Ishikawa (cell line): ENCODE measurements around the gene ASIC2.

Experiments
- CEBPB ChIP-seq: IDR thresholded peaks from 2 replicates; pipeline ENCODE4 v1.6.1; 2012
- CREB1 ChIP-seq: IDR thresholded peaks from 2 replicates; pipeline ENCODE4 v1.6.1; 2012; ENCODE audit warnings: low read depth
- EGR1 ChIP-seq: IDR thresholded peaks from 2 replicates; pipeline ENCODE4 v1.6.1; 2012
- EP300 ChIP-seq: IDR thresholded peaks from 2 replicates; pipeline ENCODE4 v1.6.1; 2012; ENCODE audit warnings: borderline replicate concordance
- FOXM1 ChIP-seq: IDR thresholded peaks from 2 replicates; pipeline ENCODE4 v1.6.1; 2012; ENCODE audit warnings: low read depth, borderline replicate concordance
- NFIC ChIP-seq: IDR thresholded peaks from 2 replicates; pipeline ENCODE4 v1.6.1; 2012
- RAD21 ChIP-seq: IDR thresholded peaks from 2 replicates; pipeline ENCODE4 v1.6.1; 2012; ENCODE audit warnings: low read depth
- REST ChIP-seq: IDR thresholded peaks from 2 replicates; pipeline ENCODE4 v1.6.1; 2012; ENCODE audit warnings: low read depth, mild to moderate bottlenecking
- TAF1 ChIP-seq: IDR thresholded peaks from 2 replicates; pipeline ENCODE4 v1.6.1; 2012; ENCODE audit warnings: low read depth, mild to moderate bottlenecking
- TCF12 ChIP-seq: IDR thresholded peaks from 2 replicates; pipeline ENCODE4 v1.6.1; 2012; ENCODE audit warnings: low read depth
- TEAD4 ChIP-seq: IDR thresholded peaks from 2 replicates; pipeline ENCODE4 v1.6.1; 2012
- YY1 ChIP-seq: IDR thresholded peaks from 2 replicates; pipeline ENCODE4 v1.6.1; 2012; ENCODE audit warnings: low read depth
- ZBTB7A ChIP-seq: IDR thresholded peaks from 2 replicates; pipeline ENCODE4 v1.6.1; 2012; ENCODE audit warnings: low read depth
- TF ChIP-seq, protein P1 (sequence below): IDR thresholded peaks from 2 replicates; pipeline ENCODE4 v1.6.1; 2012
- TF ChIP-seq, protein P2 (sequence below): IDR thresholded peaks from 2 replicates; pipeline ENCODE4 v1.6.1; 2012

Gene ASIC2

DNA sequence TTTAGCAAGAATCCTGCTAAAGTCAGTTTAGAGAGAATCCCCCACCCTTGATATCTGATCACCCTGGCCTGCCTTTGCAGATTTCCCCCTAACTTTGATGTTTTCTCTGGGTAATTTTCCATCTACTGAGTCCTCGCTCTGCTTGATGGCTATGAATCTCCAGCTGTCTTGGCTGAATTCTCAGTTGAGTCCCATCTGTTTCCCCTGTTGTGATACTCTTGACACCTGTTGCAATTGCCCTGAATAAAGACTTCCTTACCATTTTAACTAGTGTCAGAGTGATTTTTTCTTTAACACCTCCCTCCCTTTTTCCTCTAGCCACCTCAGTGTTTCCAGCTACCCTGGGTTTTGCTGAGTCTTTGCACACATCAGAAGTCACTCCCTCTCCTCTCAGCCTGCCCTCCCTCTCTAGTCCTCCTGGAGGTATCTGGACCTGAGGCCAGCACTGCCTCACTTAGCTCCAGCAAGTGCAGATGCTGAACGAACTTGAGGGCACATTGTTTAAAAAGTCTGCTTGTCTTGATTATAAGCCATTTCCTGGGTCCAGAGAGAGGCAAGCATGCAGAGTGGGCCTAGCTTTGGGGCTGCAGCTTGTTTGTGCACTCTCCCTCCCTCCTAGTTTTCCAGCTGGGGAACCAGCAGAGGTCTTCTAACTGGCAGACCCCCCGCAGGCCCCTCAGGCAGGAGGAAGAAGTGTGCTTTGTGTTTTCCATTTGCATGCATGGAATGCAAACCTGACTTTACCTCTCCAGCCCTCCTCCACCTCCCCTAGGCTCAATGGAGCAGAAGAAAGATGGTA lies 268.2 kb downstream of the ASIC2 start:
- TF ChIP-seq RAD21 (no peak), CREB1 (no peak), CEBPB (no peak)
- TF ChIP-seq, protein P1, sequence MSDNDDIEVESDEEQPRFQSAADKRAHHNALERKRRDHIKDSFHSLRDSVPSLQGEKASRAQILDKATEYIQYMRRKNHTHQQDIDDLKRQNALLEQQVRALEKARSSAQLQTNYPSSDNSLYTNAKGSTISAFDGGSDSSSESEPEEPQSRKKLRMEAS, result no peak

GRCh38 chr17:33023790-33024189 lies 269.3 kb downstream of the ASIC2 start:
- TF ChIP-seq CEBPB (no peak), REST (peak; percentile 19; the same call in 1 of the 2 replicates)

GRCh38 chr17:33021731-33022408 lies 271.2 kb downstream of the ASIC2 start:
- no peak for TF ChIP-seq ZBTB7A
- no peak for TF ChIP-seq TAF1
- TF ChIP-seq RAD21, result no peak
- TF ChIP-seq FOXM1, result no peak
- TF ChIP-seq, protein P1, result no peak
- no peak for TF ChIP-seq TEAD4
- TF ChIP-seq CEBPB, result no peak
- TF ChIP-seq EP300, result no peak
- TF ChIP-seq EGR1, result no peak

GRCh38 chr17:33019161-33019890 lies 273.8 kb downstream of the ASIC2 start:
- TF ChIP-seq YY1, result no peak
- TF ChIP-seq RAD21, result no peak
- no peak for TF ChIP-seq CREB1
- TF ChIP-seq TAF1, result no peak
- TF ChIP-seq TCF12, result no peak
- no peak for TF ChIP-seq EGR1

- TF ChIP-seq FOXM1 (no peak), REST (no peak), TEAD4 (no peak), TAF1 (no peak), CREB1 (no peak), TCF12 (no peak)
- TF ChIP-seq, protein P1, result no peak
Measured at GRCh38 chr17:33017366-33017765, 275.7 kb downstream of the ASIC2 start.

DNA sequence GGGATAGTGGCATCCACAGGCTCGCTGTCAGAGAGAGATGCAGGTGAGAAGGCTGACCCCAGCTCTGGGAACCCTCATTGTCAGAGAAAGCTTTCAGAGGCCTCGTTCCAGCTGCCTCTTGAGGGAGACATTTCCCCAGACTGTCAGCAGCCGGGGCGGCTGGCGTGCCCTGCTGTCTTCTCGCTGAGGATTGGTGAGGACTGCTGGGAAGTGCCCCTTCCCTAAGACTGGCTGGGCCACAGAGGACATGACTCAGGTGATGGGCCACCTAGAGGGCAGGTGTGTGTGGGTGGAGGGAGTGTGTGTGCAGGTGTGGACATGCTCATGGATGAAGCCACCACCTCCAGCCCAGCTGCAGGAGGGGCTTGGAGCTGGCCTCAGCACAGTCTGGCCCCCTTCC lies 276.2 kb downstream of the ASIC2 start:
- TF ChIP-seq, protein P1, result no peak
- TF ChIP-seq TCF12 (no peak), TAF1 (no peak), EP300 (no peak), ZBTB7A (no peak), CREB1 (no peak), NFIC (no peak), CEBPB (no peak), YY1 (no peak), EGR1 (no peak), REST (no peak), FOXM1 (no peak), TEAD4 (no peak), RAD21 (no peak)
- TF ChIP-seq, protein P2, sequence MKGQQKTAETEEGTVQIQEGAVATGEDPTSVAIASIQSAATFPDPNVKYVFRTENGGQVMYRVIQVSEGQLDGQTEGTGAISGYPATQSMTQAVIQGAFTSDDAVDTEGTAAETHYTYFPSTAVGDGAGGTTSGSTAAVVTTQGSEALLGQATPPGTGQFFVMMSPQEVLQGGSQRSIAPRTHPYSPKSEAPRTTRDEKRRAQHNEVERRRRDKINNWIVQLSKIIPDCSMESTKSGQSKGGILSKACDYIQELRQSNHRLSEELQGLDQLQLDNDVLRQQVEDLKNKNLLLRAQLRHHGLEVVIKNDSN, result no peak
